Neural cell (in vitro differentiated cells): Measurements from ENCODE around the gene SMIM36. TPM values are rescaled to one million over a fixed set of nuclear protein-coding genes. Genes with fewer than 3 reads are reported as not detected.
"Not testable (repeated sequence)": the region's sequence is repeated elsewhere in the genome, so short reads cannot be mapped to it uniquely, and the experiment has no call there.

Experiments
- H2AFZ ChIP-seq: fragments of 200-600, 300-800 bp; sonication (generic), shearing (Covaris generic); 2 replicates; pipeline ENCODE4 v1.6.0; 2014; ENCODE audit warnings: low read depth, mild to moderate bottlenecking, antibody characterized with exemption, low read length, moderate library complexity
- H3F3A ChIP-seq: fragments of 200-600 bp; shearing (Covaris generic); 2 replicates; pipeline ENCODE4 v1.6.1; 2016; ENCODE audit warnings: mild to moderate bottlenecking, moderate library complexity, mixed read lengths, antibody characterized with exemption, low read length; ENCODE audit not compliant: insufficient read depth, poor library complexity, severe bottlenecking
- H3K27ac ChIP-seq: fragments of 200-600, 300-800 bp; sonication (generic), shearing (Covaris generic); 2 replicates; pipeline ENCODE4 v1.5.1; 2014; ENCODE audit warnings: mild to moderate bottlenecking, low read length, moderate library complexity
- H3K27me3 ChIP-seq: fragments of 300-800, 200-600 bp; sonication (generic), shearing (Covaris generic); 2 replicates; pipeline ENCODE4 v1.6.0; 2014; ENCODE audit warnings: mild to moderate bottlenecking, low read depth, low read length, moderate library complexity; ENCODE audit not compliant: insufficient read depth
- H3K36me3 ChIP-seq: fragments of 300-800, 200-600 bp; sonication (generic), shearing (Covaris generic); 2 replicates; pipeline ENCODE4 v1.5.1; 2014; ENCODE audit warnings: mild to moderate bottlenecking, antibody characterized with exemption, low read length, moderate library complexity; ENCODE audit not compliant: insufficient read depth
- H3K4me2 ChIP-seq: fragments of 300-800, 200-600 bp; sonication (generic), shearing (Covaris generic); 2 replicates; pipeline ENCODE4 v1.6.0; 2014; ENCODE audit warnings: mild to moderate bottlenecking, low read length
- H3K4me3 ChIP-seq: fragments of 300-800, 200-600 bp; sonication (generic), shearing (Covaris generic); 2 replicates; pipeline ENCODE4 v1.5.1; 2014; ENCODE audit warnings: mild to moderate bottlenecking, low read length, moderate library complexity
- H3K79me2 ChIP-seq: fragments of 200-600 bp; shearing (Covaris generic); replicated peaks from 2 replicates; pipeline ENCODE4 v1.6.0; 2014; ENCODE audit warnings: mild to moderate bottlenecking, low read length, moderate library complexity; ENCODE audit not compliant: insufficient read depth
- H3K9ac ChIP-seq: fragments of 300-800, 200-600 bp; sonication (generic), shearing (Covaris generic); 2 replicates; pipeline ENCODE4 v1.6.1; 2016; ENCODE audit warnings: mild to moderate bottlenecking, low read length, mixed read lengths
- H3K9me2 ChIP-seq: fragments of 200-600 bp; shearing (Covaris generic); 2 replicates; pipeline ENCODE4 v1.6.1; 2016; ENCODE audit warnings: mild to moderate bottlenecking, low read length, mixed read lengths; ENCODE audit not compliant: insufficient read depth
- H3K9me3 ChIP-seq: fragments of 200-600, 300-800 bp; sonication (generic), shearing (Covaris generic); 2 replicates; pipeline ENCODE4 v1.6.1; 2016; ENCODE audit warnings: mild to moderate bottlenecking, mixed run types, low read length, moderate library complexity, mixed read lengths
- H4K20me1 ChIP-seq: fragments of 200-600 bp; shearing (Covaris generic); 2 replicates; pipeline ENCODE4 v1.6.1; 2016; ENCODE audit warnings: mild to moderate bottlenecking, mixed run types; ENCODE audit not compliant: insufficient read depth
- EP300 ChIP-seq: fragments of 450-650 bp; conservative IDR thresholded peaks from 2 replicates; pipeline ENCODE4 v1.6.1; 2014; ENCODE audit warnings: antibody characterized with exemption, mild to moderate bottlenecking, moderate library complexity; ENCODE audit not compliant: poor library complexity, severe bottlenecking
- EZH2 ChIP-seq: fragments of 200-600, 300-800 bp; shearing (Covaris generic), sonication (generic); IDR thresholded peaks from 2 replicates; pipeline ENCODE4 v1.6.1; 2014; ENCODE audit warnings: antibody characterized with exemption, low read length, borderline replicate concordance, mild to moderate bottlenecking; ENCODE audit not compliant: insufficient read depth, poor library complexity, severe bottlenecking
- MXI1 ChIP-seq: fragments of 450-650 bp; conservative IDR thresholded peaks from 2 replicates; pipeline ENCODE4 v1.6.1; 2014; ENCODE audit warnings: antibody characterized with exemption, mild to moderate bottlenecking; ENCODE audit not compliant: poor library complexity, severe bottlenecking
- POLR2AphosphoS5 ChIP-seq: IDR thresholded peaks from 2 replicates; pipeline ENCODE4 v1.6.1; 2012
- RAD21 ChIP-seq: fragments of 450-650 bp; conservative IDR thresholded peaks from 2 replicates; pipeline ENCODE4 v1.6.1; 2014; ENCODE audit warnings: antibody characterized with exemption, mild to moderate bottlenecking, moderate library complexity
- SMC3 ChIP-seq: fragments of 450-650 bp; conservative IDR thresholded peaks from 2 replicates; pipeline ENCODE4 v1.6.1; 2014; ENCODE audit warnings: antibody characterized with exemption, mild to moderate bottlenecking, moderate library complexity; ENCODE audit not compliant: poor library complexity
- TAF1 ChIP-seq: IDR thresholded peaks from 2 replicates; pipeline ENCODE4 v1.6.1; 2012; ENCODE audit warnings: low read depth
- polyA plus RNA-seq: library from polyadenylated mRNA; depleted of rRNA; stranded (reverse); fragments of >200 nt; gene quantifications from 2 replicates; pipeline ENCODE4 v1.2.3, GENCODE V29; 2014
- TF ChIP-seq, protein P1 (sequence below): IDR thresholded peaks from 2 replicates; pipeline ENCODE4 v1.6.1; 2012; ENCODE audit warnings: borderline replicate concordance
- TF ChIP-seq, protein P2 (sequence below): fragments of 450-650 bp; IDR thresholded peaks from 2 replicates; pipeline ENCODE4 v1.5.1; 2014; ENCODE audit warnings: antibody characterized with exemption, mild to moderate bottlenecking, moderate library complexity; ENCODE audit not compliant: poor library complexity, severe bottlenecking

Gene SMIM36
- polyA plus RNA-seq, 1 donor from 2014 or later: not detected

DNA sequence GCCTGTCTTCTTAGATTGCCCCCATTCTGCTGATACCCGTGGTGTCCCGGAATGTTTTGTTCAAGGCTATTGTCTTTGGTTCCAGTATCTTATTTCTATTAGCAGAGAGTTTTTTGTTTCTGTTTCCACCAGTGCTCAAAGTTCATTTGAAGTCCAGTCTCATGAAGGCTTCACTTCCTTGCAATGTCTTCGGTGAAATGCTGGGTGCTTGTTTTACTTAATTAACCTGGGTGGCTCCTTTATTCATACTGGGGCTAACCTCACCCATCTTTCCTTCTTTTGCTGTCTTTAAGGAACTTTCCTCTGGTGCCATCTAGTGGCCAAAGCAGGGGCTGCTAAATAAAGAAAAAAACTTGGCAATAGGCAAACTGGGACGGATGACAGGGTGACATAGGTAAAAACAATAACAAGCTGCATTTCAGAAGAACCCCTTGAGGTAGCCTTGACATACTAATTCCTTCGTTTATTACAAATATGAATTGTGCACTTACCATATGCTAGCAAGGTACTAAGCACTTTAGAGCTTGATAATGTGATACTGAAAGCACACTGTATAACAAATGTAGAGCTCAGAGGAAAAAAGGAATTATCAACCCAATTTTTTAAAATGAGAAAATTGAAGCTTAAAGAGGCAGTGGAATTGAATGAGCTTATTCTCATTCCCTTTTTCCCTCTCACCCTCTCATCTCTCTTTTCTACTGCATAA lies 2.8 kb upstream of the SMIM36 start:
- H3K36me3 ChIP-seq: no peaks in the 10 kb centered on the region
- H4K20me1 ChIP-seq: no peaks in the 10 kb centered on the region
- TF ChIP-seq SMC3: peak; percentile 91
- TF ChIP-seq EZH2: no peak
- TF ChIP-seq, protein P1, sequence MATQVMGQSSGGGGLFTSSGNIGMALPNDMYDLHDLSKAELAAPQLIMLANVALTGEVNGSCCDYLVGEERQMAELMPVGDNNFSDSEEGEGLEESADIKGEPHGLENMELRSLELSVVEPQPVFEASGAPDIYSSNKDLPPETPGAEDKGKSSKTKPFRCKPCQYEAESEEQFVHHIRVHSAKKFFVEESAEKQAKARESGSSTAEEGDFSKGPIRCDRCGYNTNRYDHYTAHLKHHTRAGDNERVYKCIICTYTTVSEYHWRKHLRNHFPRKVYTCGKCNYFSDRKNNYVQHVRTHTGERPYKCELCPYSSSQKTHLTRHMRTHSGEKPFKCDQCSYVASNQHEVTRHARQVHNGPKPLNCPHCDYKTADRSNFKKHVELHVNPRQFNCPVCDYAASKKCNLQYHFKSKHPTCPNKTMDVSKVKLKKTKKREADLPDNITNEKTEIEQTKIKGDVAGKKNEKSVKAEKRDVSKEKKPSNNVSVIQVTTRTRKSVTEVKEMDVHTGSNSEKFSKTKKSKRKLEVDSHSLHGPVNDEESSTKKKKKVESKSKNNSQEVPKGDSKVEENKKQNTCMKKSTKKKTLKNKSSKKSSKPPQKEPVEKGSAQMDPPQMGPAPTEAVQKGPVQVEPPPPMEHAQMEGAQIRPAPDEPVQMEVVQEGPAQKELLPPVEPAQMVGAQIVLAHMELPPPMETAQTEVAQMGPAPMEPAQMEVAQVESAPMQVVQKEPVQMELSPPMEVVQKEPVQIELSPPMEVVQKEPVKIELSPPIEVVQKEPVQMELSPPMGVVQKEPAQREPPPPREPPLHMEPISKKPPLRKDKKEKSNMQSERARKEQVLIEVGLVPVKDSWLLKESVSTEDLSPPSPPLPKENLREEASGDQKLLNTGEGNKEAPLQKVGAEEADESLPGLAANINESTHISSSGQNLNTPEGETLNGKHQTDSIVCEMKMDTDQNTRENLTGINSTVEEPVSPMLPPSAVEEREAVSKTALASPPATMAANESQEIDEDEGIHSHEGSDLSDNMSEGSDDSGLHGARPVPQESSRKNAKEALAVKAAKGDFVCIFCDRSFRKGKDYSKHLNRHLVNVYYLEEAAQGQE: no peak
- TF ChIP-seq POLR2AphosphoS5: no peak
- TF ChIP-seq, protein P2, sequence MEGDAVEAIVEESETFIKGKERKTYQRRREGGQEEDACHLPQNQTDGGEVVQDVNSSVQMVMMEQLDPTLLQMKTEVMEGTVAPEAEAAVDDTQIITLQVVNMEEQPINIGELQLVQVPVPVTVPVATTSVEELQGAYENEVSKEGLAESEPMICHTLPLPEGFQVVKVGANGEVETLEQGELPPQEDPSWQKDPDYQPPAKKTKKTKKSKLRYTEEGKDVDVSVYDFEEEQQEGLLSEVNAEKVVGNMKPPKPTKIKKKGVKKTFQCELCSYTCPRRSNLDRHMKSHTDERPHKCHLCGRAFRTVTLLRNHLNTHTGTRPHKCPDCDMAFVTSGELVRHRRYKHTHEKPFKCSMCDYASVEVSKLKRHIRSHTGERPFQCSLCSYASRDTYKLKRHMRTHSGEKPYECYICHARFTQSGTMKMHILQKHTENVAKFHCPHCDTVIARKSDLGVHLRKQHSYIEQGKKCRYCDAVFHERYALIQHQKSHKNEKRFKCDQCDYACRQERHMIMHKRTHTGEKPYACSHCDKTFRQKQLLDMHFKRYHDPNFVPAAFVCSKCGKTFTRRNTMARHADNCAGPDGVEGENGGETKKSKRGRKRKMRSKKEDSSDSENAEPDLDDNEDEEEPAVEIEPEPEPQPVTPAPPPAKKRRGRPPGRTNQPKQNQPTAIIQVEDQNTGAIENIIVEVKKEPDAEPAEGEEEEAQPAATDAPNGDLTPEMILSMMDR: peak; percentile 92
- TF ChIP-seq MXI1: no peak
- no peak for TF ChIP-seq EP300
- no peak for TF ChIP-seq TAF1
- TF ChIP-seq RAD21: peak; percentile 90
- H3K9me3 ChIP-seq: no peaks in the 10 kb centered on the region
- H3K4me2 ChIP-seq: no peak overlapping the region
- no peak overlapping the region for H3K27ac ChIP-seq
- H3K4me3 ChIP-seq: no peak overlapping the region
- no peaks in the 10 kb centered on the region for H3K79me2 ChIP-seq
- H3K9ac ChIP-seq: no peak overlapping the region
- no peaks in the 10 kb centered on the region for H3K27me3 ChIP-seq
- no peaks in the 10 kb centered on the region for H3F3A ChIP-seq
- H3K9me2 ChIP-seq: no peaks in the 10 kb centered on the region
- no peak overlapping the region for H2AFZ ChIP-seq

DNA sequence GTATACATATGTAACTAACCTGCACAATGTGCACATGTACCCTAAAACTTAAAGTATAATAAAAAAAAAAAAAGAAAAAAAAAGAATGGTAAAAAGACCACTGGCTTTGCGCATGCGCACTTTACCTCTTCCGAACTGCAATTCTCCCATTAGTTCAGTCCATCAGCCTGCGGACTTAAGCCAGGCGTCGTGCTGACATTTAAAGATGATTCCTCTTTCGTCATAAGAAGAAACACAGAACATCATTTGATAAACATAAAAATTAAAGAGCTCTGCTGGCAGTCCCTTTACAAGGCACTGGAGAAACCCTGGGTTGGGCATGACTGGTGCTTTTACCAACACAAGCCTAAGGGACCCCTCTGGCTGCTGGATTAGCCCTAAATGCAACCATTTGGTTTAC lies 3.6 kb downstream of the SMIM36 start:
- not testable (repeated sequence) for H3K4me3 ChIP-seq, H3K9ac ChIP-seq, H3K4me2 ChIP-seq, H3F3A ChIP-seq, H3K27ac ChIP-seq, H3K27me3 ChIP-seq, H2AFZ ChIP-seq, H3K36me3 ChIP-seq, H3K79me2 ChIP-seq, H3K9me2 ChIP-seq, H3K9me3 ChIP-seq, H4K20me1 ChIP-seq

DNA sequence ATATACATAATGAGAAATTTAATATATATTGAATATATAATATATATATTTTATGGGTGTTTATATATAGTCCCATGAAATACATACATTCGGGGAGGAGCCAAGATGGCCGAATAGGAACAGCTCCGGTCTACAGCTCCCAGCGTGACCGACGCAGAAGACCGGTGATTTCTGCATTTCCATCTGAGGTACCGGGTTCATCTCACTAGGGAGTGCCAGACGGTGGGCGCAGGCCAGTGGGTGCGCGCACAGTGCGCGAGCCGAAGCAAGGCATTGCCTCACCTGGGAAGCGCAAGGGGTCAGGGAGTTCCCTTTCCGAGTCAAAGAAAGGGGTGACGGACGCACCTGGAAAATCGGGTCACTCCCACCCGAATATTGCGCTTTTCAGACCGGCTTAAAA lies 9.6 kb downstream of the SMIM36 start:
- not testable (repeated sequence) for H3K9me3 ChIP-seq, H3K9me2 ChIP-seq, H3K4me2 ChIP-seq, H3K9ac ChIP-seq, H3K4me3 ChIP-seq, H2AFZ ChIP-seq, H4K20me1 ChIP-seq, H3K36me3 ChIP-seq, H3F3A ChIP-seq, H3K79me2 ChIP-seq, H3K27ac ChIP-seq, H3K27me3 ChIP-seq
